Panc1 (cell line): ENCODE measurements around the gene GNG14.

Source experiments
- POLR2AphosphoS5 ChIP-seq: IDR thresholded peaks from 2 replicates; pipeline ENCODE4 v1.6.1; 2012; ENCODE audit warnings: mild to moderate bottlenecking, low read depth, low read length, moderate library complexity
- SIN3A ChIP-seq: IDR thresholded peaks from 2 replicates; pipeline ENCODE4 v1.6.1; 2012; ENCODE audit warnings: low read depth, mild to moderate bottlenecking, low read length, moderate library complexity, borderline replicate concordance; ENCODE audit not compliant: insufficient read depth
- TF ChIP-seq, protein P1 (sequence below): fragments of 450-650 bp; IDR thresholded peaks from 2 replicates; pipeline ENCODE4 v1.5.1; 2017; ENCODE audit warnings: mild to moderate bottlenecking

DNA sequence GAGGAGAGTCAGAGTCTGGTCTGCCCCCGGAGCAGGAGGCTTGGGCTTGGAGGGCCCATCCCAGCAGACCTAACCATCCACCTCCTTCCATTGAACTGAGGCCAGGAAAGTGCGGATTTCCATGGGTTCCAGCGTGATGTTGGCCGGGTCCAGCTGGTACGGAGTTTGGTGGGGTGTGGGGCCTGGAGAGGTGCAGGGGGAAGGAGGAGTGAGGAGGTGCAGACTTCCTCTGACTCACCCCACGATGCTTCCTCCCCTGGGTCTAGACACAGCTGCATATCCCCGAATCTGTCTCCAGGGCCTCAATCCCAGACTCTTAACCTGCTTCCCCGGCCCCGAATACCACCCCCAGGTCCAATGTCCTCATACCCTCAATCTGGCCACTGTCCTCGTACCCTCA lies 41.2 kb upstream of the GNG14 start:
- TF ChIP-seq, protein P1, sequence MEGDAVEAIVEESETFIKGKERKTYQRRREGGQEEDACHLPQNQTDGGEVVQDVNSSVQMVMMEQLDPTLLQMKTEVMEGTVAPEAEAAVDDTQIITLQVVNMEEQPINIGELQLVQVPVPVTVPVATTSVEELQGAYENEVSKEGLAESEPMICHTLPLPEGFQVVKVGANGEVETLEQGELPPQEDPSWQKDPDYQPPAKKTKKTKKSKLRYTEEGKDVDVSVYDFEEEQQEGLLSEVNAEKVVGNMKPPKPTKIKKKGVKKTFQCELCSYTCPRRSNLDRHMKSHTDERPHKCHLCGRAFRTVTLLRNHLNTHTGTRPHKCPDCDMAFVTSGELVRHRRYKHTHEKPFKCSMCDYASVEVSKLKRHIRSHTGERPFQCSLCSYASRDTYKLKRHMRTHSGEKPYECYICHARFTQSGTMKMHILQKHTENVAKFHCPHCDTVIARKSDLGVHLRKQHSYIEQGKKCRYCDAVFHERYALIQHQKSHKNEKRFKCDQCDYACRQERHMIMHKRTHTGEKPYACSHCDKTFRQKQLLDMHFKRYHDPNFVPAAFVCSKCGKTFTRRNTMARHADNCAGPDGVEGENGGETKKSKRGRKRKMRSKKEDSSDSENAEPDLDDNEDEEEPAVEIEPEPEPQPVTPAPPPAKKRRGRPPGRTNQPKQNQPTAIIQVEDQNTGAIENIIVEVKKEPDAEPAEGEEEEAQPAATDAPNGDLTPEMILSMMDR = no peak
- TF ChIP-seq POLR2AphosphoS5 (no peak), SIN3A (no peak)
